GM19397 (cell line): Measurements from ENCODE around the gene ZNF79.

Source experiments
- ATAC-seq: cut with Tn5 transposase; IDR thresholded peaks from one replicate; pipeline ENCODE4 v1.9.1; 2021; ENCODE audit warnings: mild to moderate bottlenecking, moderate library complexity; ENCODE audit not compliant: unreplicated experiment

Gene ZNF79

GRCh38 chr9:127397646-127398274 is 26.4 kb upstream of the ZNF79 start:
- ATAC-seq = no peak

GRCh38 chr9:127398275-127398647 is 25.9 kb upstream of the ZNF79 start:
- no peak for ATAC-seq

GRCh38 chr9:127398715-127399400 is 25.3 kb upstream of the ZNF79 start:
- ATAC-seq = no peak

GRCh38 chr9:127399736-127400269 is 24.4 kb upstream of the ZNF79 start:
- ATAC-seq = no peak

GRCh38 chr9:127402401-127403090 is 21.6 kb upstream of the ZNF79 start:
- ATAC-seq = no peak

- ATAC-seq = no peak
Measured at GRCh38 chr9:127403507-127404192, 20.5 kb upstream of the ZNF79 start.

- no peak for ATAC-seq
Measured at GRCh38 chr9:127404631-127405030, 19.6 kb upstream of the ZNF79 start.

GRCh38 chr9:127405344-127406125 is 18.6 kb upstream of the ZNF79 start:
- ATAC-seq = no peak

- ATAC-seq = no peak
Measured at GRCh38 chr9:127406799-127407491, 17.2 kb upstream of the ZNF79 start.

GRCh38 chr9:127407492-127407843 is 16.7 kb upstream of the ZNF79 start:
- no peak for ATAC-seq

- ATAC-seq = no peak
Measured at GRCh38 chr9:127411122-127411521, 13.1 kb upstream of the ZNF79 start.

GRCh38 chr9:127415141-127415540 is 9.0 kb upstream of the ZNF79 start:
- ATAC-seq = no peak

GRCh38 chr9:127415657-127416056 is 8.5 kb upstream of the ZNF79 start:
- no peak for ATAC-seq

- no peak for ATAC-seq
Measured at GRCh38 chr9:127417131-127418036, 6.8 kb upstream of the ZNF79 start.

- ATAC-seq = no peak
Measured at GRCh38 chr9:127418037-127418471, 6.1 kb upstream of the ZNF79 start.

- ATAC-seq = no peak
Measured at GRCh38 chr9:127419348-127419747, 4.8 kb upstream of the ZNF79 start.

- ATAC-seq = no peak
Measured at GRCh38 chr9:127421057-127421456, 3.1 kb upstream of the ZNF79 start.

- no peak for ATAC-seq
Measured at GRCh38 chr9:127422133-127422782, 1.9 kb upstream of the ZNF79 start.
